Measurements from ENCODE around the gene RPL31.

The RPL31 gene

GRCh38 chr2:101018934-101019333 lies 16.8 kb downstream of the RPL31 start:
- H3F3A ChIP-seq (ENCODE audit: insufficient read depth), result no peaks in the 10 kb centered on the region
- H4K20me1 ChIP-seq (ENCODE audit: low read depth, low read length), result no peaks in the 10 kb centered on the region
- no peak overlapping the region for H3K27ac ChIP-seq (ENCODE audit: low read depth, low read length)
- no peak for TF ChIP-seq CTCF (IDR thresholded peaks at IDR 0.05; ENCODE audit: insufficient read depth, low read length, poor library complexity, severe bottlenecking)
- TF ChIP-seq EZH2phosphoT487 (conservative IDR thresholded peaks at IDR 0.05; ENCODE audit: low read length), result no peak
- H3K4me2 ChIP-seq (ENCODE audit: low read depth, low read length, poor library complexity, severe bottlenecking), result no peak overlapping the region
- H3K9me2 ChIP-seq (replicated peaks; ENCODE audit: insufficient read depth, low read length), result no peaks in the 10 kb centered on the region
- no peak overlapping the region for H3K4me3 ChIP-seq (ENCODE audit: insufficient read depth, low read length, poor library complexity, severe bottlenecking)
- no peaks in the 10 kb centered on the region for H3K9me3 ChIP-seq (ENCODE audit: insufficient read depth, low read length)
- H3K27me3 ChIP-seq (ENCODE audit: low read length), result no peaks in the 10 kb centered on the region
- no peak overlapping the region for H3K9ac ChIP-seq (ENCODE audit: low read length)
- H3K36me3 ChIP-seq (ENCODE audit: low read length), result peaks cover 14% of the 10 kb centered on the region
- no peak overlapping the region for H2AFZ ChIP-seq (ENCODE audit: low read depth, low read length, severe bottlenecking)
- no peaks in the 10 kb centered on the region for H3K79me2 ChIP-seq (ENCODE audit: insufficient read depth, low read length)

GRCh38 chr2:101022221-101022620 lies 20.1 kb downstream of the RPL31 start:
- Histone ChIP-seq H3K27ac (ENCODE audit: low read depth, low read length) (no peak overlapping the region), H4K20me1 (ENCODE audit: low read depth, low read length) (no peaks in the 10 kb centered on the region), H3K4me2 (ENCODE audit: low read depth, low read length, poor library complexity, severe bottlenecking) (no peak overlapping the region), H3K9me2 (replicated peaks; ENCODE audit: insufficient read depth, low read length) (no peaks in the 10 kb centered on the region), H3K27me3 (ENCODE audit: low read length) (no peaks in the 10 kb centered on the region), H3K9me3 (ENCODE audit: insufficient read depth, low read length) (no peaks in the 10 kb centered on the region), H3K36me3 (ENCODE audit: low read length) (no peaks in the 10 kb centered on the region), H3F3A (ENCODE audit: insufficient read depth) (no peaks in the 10 kb centered on the region), H3K79me2 (ENCODE audit: insufficient read depth, low read length) (no peaks in the 10 kb centered on the region), H3K4me3 (ENCODE audit: insufficient read depth, low read length, poor library complexity, severe bottlenecking) (no peak overlapping the region), H3K9ac (ENCODE audit: low read length) (no peak overlapping the region), H2AFZ (ENCODE audit: low read depth, low read length, severe bottlenecking) (no peak overlapping the region)
- TF ChIP-seq CTCF (IDR thresholded peaks at IDR 0.05; ENCODE audit: insufficient read depth, low read length, poor library complexity, severe bottlenecking) (no peak), EZH2phosphoT487 (conservative IDR thresholded peaks at IDR 0.05; ENCODE audit: low read length) (no peak)

GRCh38 chr2:101023327-101024107 lies 21.4 kb downstream of the RPL31 start:
- Histone ChIP-seq H3K27ac (ENCODE audit: low read depth, low read length) (no peak overlapping the region), H3K27me3 (ENCODE audit: low read length) (no peaks in the 10 kb centered on the region), H4K20me1 (ENCODE audit: low read depth, low read length) (no peaks in the 10 kb centered on the region), H3K4me3 (ENCODE audit: insufficient read depth, low read length, poor library complexity, severe bottlenecking) (no peak overlapping the region), H3K4me2 (ENCODE audit: low read depth, low read length, poor library complexity, severe bottlenecking) (no peak overlapping the region), H3K79me2 (ENCODE audit: insufficient read depth, low read length) (no peaks in the 10 kb centered on the region), H3K9ac (ENCODE audit: low read length) (no peak overlapping the region), H3F3A (ENCODE audit: insufficient read depth) (no peaks in the 10 kb centered on the region), H2AFZ (ENCODE audit: low read depth, low read length, severe bottlenecking) (no peak overlapping the region), H3K9me3 (ENCODE audit: insufficient read depth, low read length) (no peaks in the 10 kb centered on the region), H3K9me2 (replicated peaks; ENCODE audit: insufficient read depth, low read length) (no peaks in the 10 kb centered on the region), H3K36me3 (ENCODE audit: low read length) (no peaks in the 10 kb centered on the region)
- TF ChIP-seq CTCF (IDR thresholded peaks at IDR 0.05; ENCODE audit: insufficient read depth, low read length, poor library complexity, severe bottlenecking) (no peak), EZH2phosphoT487 (conservative IDR thresholded peaks at IDR 0.05; ENCODE audit: low read length) (no peak)

Measured in SU-DHL-6 (cell line).